Liver (tissue), 9 donors: Measurements from ENCODE around the gene FMN2. TPM values are rescaled to one million over a fixed set of nuclear protein-coding genes. Genes with fewer than 3 reads are reported as not detected.

Experiments used
- DNase-seq: peaks from one replicate; pipeline ENCODE4 v3.0.0-alpha.2; 2017; ENCODE audit warnings: low spot score
- H3K27ac ChIP-seq, 2 donors: one replicate each; pipeline ENCODE4 v1.7.0; 2013; ENCODE audit warnings: inconsistent platforms in 2 of 2, low read length in 2 of 2, control low read depth in 1 of 2, low read depth in 1 of 2, mild to moderate bottlenecking in 1 of 2
- H3K27me3 ChIP-seq, 4 donors: one replicate each; pipeline versions ENCODE4 v1.6.1 to v1.7.0; 2013; ENCODE audit warnings: low read length in 3 of 4, inconsistent platforms in 1 of 4, mild to moderate bottlenecking in 1 of 4, moderate library complexity in 1 of 4; ENCODE audit not compliant: control insufficient read depth in 4 of 4, insufficient read depth in 4 of 4
- H3K36me3 ChIP-seq, 4 donors: one replicate each; pipeline versions ENCODE4 v1.6.1 to v1.7.0; 2013; ENCODE audit warnings: low read length in 3 of 4, mild to moderate bottlenecking in 3 of 4, low read depth in 1 of 4, moderate library complexity in 1 of 4; ENCODE audit not compliant: control insufficient read depth in 4 of 4, insufficient read depth in 3 of 4
- H3K4me1 ChIP-seq, 4 donors: one replicate each; pipeline versions ENCODE4 v1.6.1 to v1.7.0; 2013; ENCODE audit warnings: low read length in 3 of 4, mild to moderate bottlenecking in 3 of 4, moderate library complexity in 1 of 4; ENCODE audit not compliant: control insufficient read depth in 4 of 4, insufficient read depth in 4 of 4
- H3K4me3 ChIP-seq, 3 donors: one replicate each; pipeline versions ENCODE4 v1.6.1 to v1.7.0; 2013; ENCODE audit warnings: low read length in 3 of 3, control low read depth in 1 of 3, low read depth in 1 of 3, mild to moderate bottlenecking in 1 of 3
- H3K9ac ChIP-seq, 2 donors: one replicate each; pipeline ENCODE4 v1.7.0; 2013; ENCODE audit warnings: low read length in 2 of 2, mild to moderate bottlenecking in 2 of 2, moderate library complexity in 2 of 2, control low read depth in 1 of 2, low read depth in 1 of 2
- H3K9me3 ChIP-seq, 4 donors: one replicate each; pipeline versions ENCODE4 v1.6.1 to v1.7.0; 2013; ENCODE audit warnings: low read length in 3 of 4; ENCODE audit not compliant: control insufficient read depth in 4 of 4
- CTCF ChIP-seq: fragments of 150-350 bp; IDR thresholded peaks from 2 replicates; pipeline ENCODE4 v1.5.1; 2017; ENCODE audit warnings: improper control_type of control experiment, low read depth, low read length; ENCODE audit not compliant: missing input control
- EGR1 ChIP-seq, 2 donors: IDR thresholded peaks; 2 replicates each; pipeline ENCODE4 v1.6.1; 2016 to 2018; ENCODE audit warnings: antibody characterized with exemption in 2 of 2, low read depth in 2 of 2
- FOXA1 ChIP-seq: IDR thresholded peaks from 2 replicates; pipeline ENCODE4 v1.6.1; 2016; ENCODE audit warnings: antibody characterized with exemption
- FOXA2 ChIP-seq: IDR thresholded peaks from 2 replicates; pipeline ENCODE4 v1.6.1; 2016; ENCODE audit warnings: antibody characterized with exemption
- GABPA ChIP-seq, 2 donors: IDR thresholded peaks in 1 of 2; conservative IDR thresholded peaks in 1 of 2; 2 replicates each; pipeline ENCODE4 v1.6.1; 2016; ENCODE audit warnings: antibody characterized with exemption in 2 of 2, mild to moderate bottlenecking in 1 of 2, moderate library complexity in 1 of 2
- HNF4A ChIP-seq, 2 donors: conservative IDR thresholded peaks; 2 replicates each; pipeline ENCODE4 v1.6.1; 2016; ENCODE audit warnings: antibody characterized with exemption in 2 of 2, mild to moderate bottlenecking in 2 of 2
- HNF4G ChIP-seq: IDR thresholded peaks from 2 replicates; pipeline ENCODE4 v1.6.1; 2016; ENCODE audit warnings: antibody characterized with exemption
- JUND ChIP-seq, 2 donors: IDR thresholded peaks; 2 replicates each; pipeline ENCODE4 v1.6.1; 2016; ENCODE audit warnings: antibody characterized with exemption in 2 of 2
- NR2F2 ChIP-seq: IDR thresholded peaks from 2 replicates; pipeline ENCODE4 v1.6.1; 2016; ENCODE audit warnings: antibody characterized with exemption
- RAD21 ChIP-seq, 2 donors: IDR thresholded peaks; 2 replicates each; pipeline ENCODE4 v1.6.1; 2016; ENCODE audit warnings: antibody characterized with exemption in 2 of 2, mild to moderate bottlenecking in 2 of 2
- REST ChIP-seq: IDR thresholded peaks from 2 replicates; pipeline ENCODE4 v1.6.1; 2016; ENCODE audit warnings: antibody characterized with exemption, mild to moderate bottlenecking
- TAF1 ChIP-seq: conservative IDR thresholded peaks from 2 replicates; pipeline ENCODE4 v1.6.1; 2016; ENCODE audit warnings: antibody characterized with exemption, mild to moderate bottlenecking
- YY1 ChIP-seq: IDR thresholded peaks from 2 replicates; pipeline ENCODE4 v1.6.1; 2016; ENCODE audit warnings: antibody characterized with exemption, mild to moderate bottlenecking
- ZBTB33 ChIP-seq: IDR thresholded peaks from 2 replicates; pipeline ENCODE4 v1.6.1; 2016; ENCODE audit warnings: antibody characterized with exemption
- WGBS: extraction: QIAGEN DNeasy Blood & Tissue Kit; methylation state at CpG from one replicate; pipeline ENCODE4 v1.1.7; 2013; 5-methylcytosine and 5-hydroxymethylcytosine counted together
- polyA plus RNA-seq, 2 donors: library from polyadenylated mRNA; stranded (reverse) in 1 of 2; unstranded in 1 of 2; fragments of 200-250 nt in 1 of 2; fragments of >200 nt in 1 of 2; fragmentation: Nextera tagmentation in 1 of 2; extraction: Ambion mirVana in 1 of 2; gene quantifications; one replicate each; pipeline versions ENCODE4 v1.2.1 to v1.2.3, GENCODE V29; 2013 to 2015
- total RNA-seq, 2 donors: library from RNA; depleted of rRNA; stranded (reverse); fragments of >200 nt; gene quantifications; one replicate each; pipeline ENCODE4 v1.2.3, GENCODE V29; 2014
- TF ChIP-seq, protein P1 (sequence below): IDR thresholded peaks from 2 replicates; pipeline ENCODE4 v1.6.1; 2016; ENCODE audit warnings: antibody characterized with exemption
- TF ChIP-seq, protein P2 (sequence below): IDR thresholded peaks from 2 replicates; pipeline ENCODE4 v1.6.1; 2016; ENCODE audit warnings: antibody characterized with exemption
- donor health status: healthy.
- donor health status: healthy.
- donor health status: healthy.
- donor health status: healthy.
- donor health status: healthy.

Gene FMN2
- total and polyA plus RNA-seq, 4 donors = 0.17 TPM; not detected in 3

DNA sequence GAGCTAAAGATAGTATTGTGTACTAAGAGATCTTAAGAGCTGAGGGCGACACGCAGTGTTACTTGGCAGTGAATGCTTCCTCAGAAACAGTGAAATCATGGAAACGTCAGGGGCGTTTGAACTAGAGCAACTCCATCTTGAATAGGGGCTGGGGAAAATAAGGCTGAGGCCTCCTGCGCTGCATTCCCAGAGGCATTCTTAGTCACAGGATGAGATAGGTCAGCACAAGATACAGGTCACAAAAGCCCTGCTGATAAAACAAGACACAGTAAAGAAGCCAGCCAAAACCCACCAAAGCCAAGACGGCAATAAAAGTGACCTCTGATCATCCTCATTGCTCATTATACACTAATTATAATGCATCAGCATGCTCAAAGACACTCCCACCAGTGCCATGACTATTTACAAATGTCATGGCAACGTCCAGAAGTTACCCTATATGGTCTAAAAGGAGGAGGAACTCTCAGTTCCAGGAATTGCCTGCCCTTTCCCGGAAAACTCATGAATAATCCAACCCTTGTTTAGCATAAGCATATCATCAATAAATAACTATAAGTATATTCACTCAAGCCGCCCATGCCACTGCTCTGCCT lies 37.5 kb upstream of the FMN2 start:
- 65% methylated on average over 9 of the region's 9 CpGs for WGBS
- no peak for DNase-seq
- H3K27me3 ChIP-seq = peaks cover 0 to 6% (median 0%) of the 10 kb centered on the region in 4 donors
- no peak for TF ChIP-seq FOXA2
- TF ChIP-seq FOXA1 = no peak
- no peak for TF ChIP-seq JUND (IDR thresholded peaks at IDR 0.05)
- TF ChIP-seq REST = no peak
- TF ChIP-seq YY1 = no peak
- TF ChIP-seq CTCF = no peak
- TF ChIP-seq TAF1 = no peak
- TF ChIP-seq, protein P1, sequence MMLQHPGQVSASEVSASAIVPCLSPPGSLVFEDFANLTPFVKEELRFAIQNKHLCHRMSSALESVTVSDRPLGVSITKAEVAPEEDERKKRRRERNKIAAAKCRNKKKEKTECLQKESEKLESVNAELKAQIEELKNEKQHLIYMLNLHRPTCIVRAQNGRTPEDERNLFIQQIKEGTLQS = no peak
- TF ChIP-seq RAD21 (IDR thresholded peaks at IDR 0.05) = no peak
- no peaks in the 10 kb centered on the region for H3K36me3 ChIP-seq
- no peaks in the 10 kb centered on the region for H3K4me1 ChIP-seq
- no peak overlapping the region for H3K4me3 ChIP-seq
- H3K9me3 ChIP-seq = no peaks in the 10 kb centered on the region
- H3K27ac ChIP-seq = no peak overlapping the region
- H3K9ac ChIP-seq = no peak overlapping the region

GRCh38 chr1:240055936-240056335 lies 35.7 kb upstream of the FMN2 start:
- H3K27ac ChIP-seq = no peak overlapping the region
- H3K9ac ChIP-seq = no peak overlapping the region
- WGBS = 45% methylated on average over 1 of the region's 1 CpG
- TF ChIP-seq FOXA2 (no peak), TAF1 (no peak), GABPA (IDR thresholded peaks at IDR 0.05 in 1 of 2, conservative IDR thresholded peaks at IDR 0.05 in 1 of 2) (no peak), CTCF (no peak), RAD21 (IDR thresholded peaks at IDR 0.05) (no peak), REST (no peak), ZBTB33 (no peak), HNF4G (no peak), YY1 (no peak), HNF4A (conservative IDR thresholded peaks at IDR 0.05) (no peak), FOXA1 (no peak), NR2F2 (no peak), EGR1 (IDR thresholded peaks at IDR 0.05; ENCODE audit: low read depth in 2 of 2) (no peak), JUND (IDR thresholded peaks at IDR 0.05) (no peak)
- TF ChIP-seq, protein P2, sequence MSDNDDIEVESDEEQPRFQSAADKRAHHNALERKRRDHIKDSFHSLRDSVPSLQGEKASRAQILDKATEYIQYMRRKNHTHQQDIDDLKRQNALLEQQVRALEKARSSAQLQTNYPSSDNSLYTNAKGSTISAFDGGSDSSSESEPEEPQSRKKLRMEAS = no peak
- TF ChIP-seq, protein P1 = no peak

More at GRCh38 chr1:240055936-240056335, 35.7 kb upstream of the FMN2 start:
- Histone ChIP-seq H3K4me1 (no peaks in the 10 kb centered on the region), H3K27me3 (peaks cover 0 to 6% (median 0%) of the 10 kb centered on the region in 4 donors), H3K4me3 (no peak overlapping the region), H3K36me3 (no peaks in the 10 kb centered on the region), H3K9me3 (no peaks in the 10 kb centered on the region)
- no peak for DNase-seq
